ENCODE measurements around the gene SYNGR4. TPM values are rescaled to one million over a fixed set of nuclear protein-coding genes. Genes with fewer than 3 reads are reported as not detected.
A peak's percentile ranks its signal among the peaks of the same experiment; 100 is the strongest.
"Not testable (repeated sequence)": the region's sequence is repeated elsewhere in the genome, so short reads cannot be mapped to it uniquely, and the experiment has no call there.

The SYNGR4 gene
- total RNA-seq = not detected
- not detected for polyA plus RNA-seq
- long read RNA-seq, donor 1 = 0 reads
- long read RNA-seq, donor 2 = 0 reads
- long read RNA-seq, donor 3 = 0 reads
- long read RNA-seq, donor 4 = 0 reads
- long read RNA-seq, donor 5 = 0 reads
- long read RNA-seq, donor 6 = 0 reads
- long read RNA-seq, donor 7 = 0 reads
- long read RNA-seq, donor 8 = 0 reads
- long read RNA-seq, donor 9, partial matches to known transcripts = 24 of 129 reads
- long read RNA-seq, donor 9, other reads (novel, unspliced or antisense) = 104 of 129 reads
- long read RNA-seq, donor 10 = 0 reads

- TF ChIP-seq CTCF (IDR thresholded peaks at IDR 0.05) = no peak
- peak; percentile 69 to 96 (median 89) for TF ChIP-seq POLR2AphosphoS5 (IDR thresholded peaks at IDR 0.05)
- TF ChIP-seq EP300 (IDR thresholded peaks at IDR 0.05) = no peak
- H3K27ac ChIP-seq = peak within 1 kb of the TSS; percentile 90 to 96 (median 93)
- intact Hi-C loops (cut with DNase I; ENCODE audit: low total_unique reads) = no loop called here
- peak; percentile 98 to 100 for DNase-seq
- H3K36me3 ChIP-seq = peaks cover 0 to 9% (median 5%) of the 10 kb centered on the region in 4 donors
- 0 to 1% (median 1%) methylated on average over 52 to 59 of the region's 59 CpGs for WGBS, 5 donors
- peak within 1 kb of the TSS; percentile 57 to 64 (median 61) for H3K4me3 ChIP-seq
- no peaks in the 10 kb centered on the region for H3K9me3 ChIP-seq
- peaks cover 5 to 20% (median 16%) of the 10 kb centered on the region in 4 donors for H3K4me1 ChIP-seq
- H3K27me3 ChIP-seq = no peaks in the 10 kb centered on the region
These were observed at the start of gene SYNGR4, which contains the start of gene TMEM143 for GRCh38 chr19:48363810-48364597. SYNGR4 (plus strand) TSS chr19:48364367; CDS start chr19:48365843, 1,476 bp downstream. TMEM143 (minus strand) TSS chr19:48363940; CDS start chr19:48363920, 20 bp downstream.

GRCh38 chr19:48315712-48316111 is 48.5 kb upstream of the SYNGR4 start:
- WGBS, 5 donors = 52 to 73% (median 68%) methylated on average over 7 of the region's 7 CpGs
- DNase-seq = no peak
- Histone ChIP-seq H3K27ac (no peak overlapping the region), H3K4me3 (no peak overlapping the region), H3K9me3 (no peaks in the 10 kb centered on the region), H3K4me1 (peaks cover 7 to 12% (median 9%) of the 10 kb centered on the region in 4 donors), H3K27me3 (no peaks in the 10 kb centered on the region), H3K36me3 (no peaks in the 10 kb centered on the region)
- TF ChIP-seq POLR2AphosphoS5 (IDR thresholded peaks at IDR 0.05) (no peak), CTCF (IDR thresholded peaks at IDR 0.05) (no peak), POLR2A (IDR thresholded peaks at IDR 0.05) (no peak), EP300 (IDR thresholded peaks at IDR 0.05) (no peak)
- intact Hi-C loops (cut with DNase I; ENCODE audit: low total_unique reads) = no loop called here

DNA sequence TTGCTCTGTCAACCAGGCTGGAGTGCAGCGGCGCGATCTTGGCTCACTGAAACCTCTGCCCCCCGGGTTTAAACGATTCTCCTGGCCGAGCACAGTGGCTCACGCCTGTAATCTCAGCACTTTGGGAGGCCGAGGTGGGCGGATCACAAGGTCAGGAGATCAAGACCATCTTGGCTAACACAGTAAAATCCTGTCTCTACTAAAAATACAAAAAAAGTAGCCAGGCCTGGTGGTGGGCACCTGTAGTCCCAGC is 46.5 kb upstream of the SYNGR4 start:
- whole genome bisulfite sequencing, 5 donors = 64 to 77% (median 72%) methylated on average over 9 of the region's 9 CpGs
- intact Hi-C loops (cut with DNase I; ENCODE audit: low total_unique reads) = not testable (repeated sequence)

GRCh38 chr19:48318286-48318987 is 45.7 kb upstream of the SYNGR4 start:
- intact Hi-C loops (cut with DNase I; ENCODE audit: low total_unique reads) = no loop called here
- H3K36me3 ChIP-seq = no peaks in the 10 kb centered on the region

More for the DNA sequence above, 46.5 kb upstream of the SYNGR4 start:
- H3K27ac ChIP-seq, H3K9me3 ChIP-seq, DNase-seq, H3K4me3 ChIP-seq, H3K36me3 ChIP-seq, H3K27me3 ChIP-seq: not testable (repeated sequence)
- peaks cover 18 to 28% (median 24%) of the 10 kb centered on the region in 4 donors for H3K4me1 ChIP-seq

More at GRCh38 chr19:48318286-48318987, 45.7 kb upstream of the SYNGR4 start:
- no peak for DNase-seq
- H3K9me3 ChIP-seq = no peaks in the 10 kb centered on the region
- TF ChIP-seq POLR2A (IDR thresholded peaks at IDR 0.05) (no peak), CTCF (IDR thresholded peaks at IDR 0.05) (no peak), POLR2AphosphoS5 (IDR thresholded peaks at IDR 0.05) (no peak), EP300 (IDR thresholded peaks at IDR 0.05) (no peak)
- H3K27me3 ChIP-seq = no peaks in the 10 kb centered on the region
- no peak overlapping the region for H3K27ac ChIP-seq
- 91 to 98% (median 95%) methylated on average over 5 to 21 of the region's 21 CpGs for WGBS, 5 donors
- H3K4me1 ChIP-seq = peaks cover 20 to 34% (median 28%) of the 10 kb centered on the region in 4 donors
- no peak overlapping the region for H3K4me3 ChIP-seq
